SHP77 treated with DMSO at 0.1 percent for 48 hours (cell line): ENCODE results near the gene CHAC1.

ENCODE experiments used
- DNase-seq: peaks from one replicate; lab custom pipeline; 2025; lab: John Stamatoyannopoulos, UW

The CHAC1 gene, protein sequence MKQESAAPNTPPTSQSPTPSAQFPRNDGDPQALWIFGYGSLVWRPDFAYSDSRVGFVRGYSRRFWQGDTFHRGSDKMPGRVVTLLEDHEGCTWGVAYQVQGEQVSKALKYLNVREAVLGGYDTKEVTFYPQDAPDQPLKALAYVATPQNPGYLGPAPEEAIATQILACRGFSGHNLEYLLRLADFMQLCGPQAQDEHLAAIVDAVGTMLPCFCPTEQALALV

DNA sequence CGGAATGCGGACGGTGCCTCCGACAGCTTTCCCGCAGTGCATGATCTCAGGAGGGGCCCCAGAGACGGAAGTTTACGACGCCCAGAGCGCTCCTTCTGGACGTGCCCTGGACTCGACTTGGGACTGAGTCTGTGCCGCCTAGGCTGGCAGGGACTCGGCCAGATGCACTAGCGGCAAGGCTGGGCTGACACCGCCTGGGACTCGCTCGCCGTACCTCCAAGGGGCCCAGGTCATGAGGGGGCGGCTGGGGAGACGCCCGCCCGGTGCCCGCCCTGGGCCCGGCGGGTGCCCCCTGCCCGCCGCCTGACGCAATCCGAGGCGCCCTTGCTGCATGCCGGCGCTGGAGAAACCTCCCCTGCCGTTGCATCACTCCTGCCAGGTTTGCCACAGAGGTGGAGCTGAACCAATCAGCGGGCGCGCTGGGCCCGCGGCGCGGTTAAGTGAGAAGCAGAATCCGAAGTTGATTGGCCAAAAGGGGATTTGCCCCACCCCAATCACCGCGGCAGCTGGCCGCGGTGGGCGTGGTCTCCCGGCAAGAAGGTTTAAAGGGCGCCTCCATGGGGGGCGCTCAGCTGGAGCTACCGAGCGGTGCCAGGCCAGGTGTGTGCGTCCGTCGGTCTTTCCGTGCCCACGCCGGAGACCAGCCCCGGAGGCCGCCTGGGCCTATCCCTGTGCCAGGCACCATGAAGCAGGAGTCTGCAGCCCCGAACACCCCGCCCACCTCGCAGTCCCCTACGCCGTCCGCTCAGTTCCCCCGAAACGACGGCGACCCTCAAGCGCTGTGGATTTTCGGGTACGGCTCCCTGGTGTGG is at the start of gene CHAC1:
CHAC1 (plus strand) TSS at position 571 of the 812 bp plus-strand sequence; CDS start at position 684, 113 bp downstream.
- DNase-seq: peak; percentile 91

DNA sequence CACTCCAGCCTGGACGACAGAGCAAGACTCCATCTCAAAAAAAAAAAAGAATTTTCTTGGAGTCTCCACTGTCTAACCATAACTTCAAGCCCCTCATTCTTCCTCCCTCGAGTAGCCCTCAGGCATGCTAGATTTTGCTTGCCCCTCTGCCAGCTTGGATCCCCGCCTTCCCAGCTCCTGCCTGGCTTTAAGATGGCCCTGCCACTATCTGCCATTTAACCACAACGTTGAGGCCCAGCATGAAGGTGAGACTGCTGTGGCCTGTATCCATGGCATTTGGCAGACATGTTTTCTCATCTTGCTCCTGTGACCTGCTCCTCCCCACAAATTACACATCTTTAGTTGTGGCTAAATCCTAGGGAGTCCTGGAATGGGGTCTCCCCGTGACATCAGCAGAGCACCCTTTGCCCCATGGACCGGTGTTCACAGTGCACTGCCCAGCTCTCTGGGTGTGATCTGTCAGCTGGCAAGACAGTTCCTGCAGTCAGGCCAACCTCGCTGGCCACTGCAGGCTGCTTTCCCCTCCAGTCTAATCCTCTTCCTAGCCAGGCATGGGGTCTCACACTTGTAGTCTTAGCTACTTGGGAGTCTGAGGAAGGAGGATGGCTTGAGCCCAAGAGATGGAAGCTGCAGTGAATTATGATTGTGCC is 48.6 kb upstream of the CHAC1 start:
- no peak for DNase-seq

DNA sequence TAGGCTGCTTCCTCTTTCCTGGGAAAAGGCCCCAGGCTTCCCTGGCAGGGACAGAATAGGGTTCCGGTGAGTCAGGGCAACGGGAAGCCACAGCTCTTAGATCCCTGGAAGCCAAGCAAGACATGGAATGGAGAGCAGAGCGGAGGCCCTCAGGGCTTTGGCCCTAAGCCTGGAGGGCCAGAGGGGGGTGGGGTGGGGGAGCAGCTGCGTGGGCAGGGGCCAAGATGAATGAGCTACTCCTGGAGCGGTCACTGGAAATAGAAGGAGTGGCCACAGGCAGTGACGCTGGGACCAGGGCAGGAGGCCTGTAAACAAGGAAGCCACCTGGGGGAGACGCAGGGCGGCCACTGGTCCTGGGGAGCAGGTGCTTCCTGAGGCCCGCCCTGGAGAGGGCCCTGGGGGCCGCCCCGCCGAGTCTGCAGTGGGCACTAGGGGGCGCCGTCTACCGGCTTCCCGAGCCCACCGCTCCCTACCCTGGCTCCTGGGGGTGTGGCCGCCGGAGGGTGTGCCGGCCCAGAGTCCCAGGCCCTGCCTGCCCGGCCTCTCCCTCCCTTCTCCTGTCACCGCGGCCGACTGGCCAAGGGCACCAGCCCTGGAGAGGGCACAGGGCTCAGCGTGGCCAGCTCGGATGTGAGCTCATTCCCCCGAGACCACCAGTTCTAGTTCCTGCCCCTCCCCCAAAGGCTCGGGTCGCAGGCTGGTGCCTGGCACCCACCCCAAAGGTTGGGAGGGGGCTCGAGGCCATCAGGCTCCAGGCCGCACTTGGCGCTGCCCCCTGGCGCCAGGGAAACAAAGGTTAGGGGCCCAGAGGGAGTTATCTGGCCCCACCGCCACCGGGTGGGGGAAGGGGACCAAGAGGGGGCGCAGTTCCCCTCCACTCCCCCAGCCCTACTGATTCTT is 46.9 kb upstream of the CHAC1 start:
- DNase-seq: peak; percentile 92

DNA sequence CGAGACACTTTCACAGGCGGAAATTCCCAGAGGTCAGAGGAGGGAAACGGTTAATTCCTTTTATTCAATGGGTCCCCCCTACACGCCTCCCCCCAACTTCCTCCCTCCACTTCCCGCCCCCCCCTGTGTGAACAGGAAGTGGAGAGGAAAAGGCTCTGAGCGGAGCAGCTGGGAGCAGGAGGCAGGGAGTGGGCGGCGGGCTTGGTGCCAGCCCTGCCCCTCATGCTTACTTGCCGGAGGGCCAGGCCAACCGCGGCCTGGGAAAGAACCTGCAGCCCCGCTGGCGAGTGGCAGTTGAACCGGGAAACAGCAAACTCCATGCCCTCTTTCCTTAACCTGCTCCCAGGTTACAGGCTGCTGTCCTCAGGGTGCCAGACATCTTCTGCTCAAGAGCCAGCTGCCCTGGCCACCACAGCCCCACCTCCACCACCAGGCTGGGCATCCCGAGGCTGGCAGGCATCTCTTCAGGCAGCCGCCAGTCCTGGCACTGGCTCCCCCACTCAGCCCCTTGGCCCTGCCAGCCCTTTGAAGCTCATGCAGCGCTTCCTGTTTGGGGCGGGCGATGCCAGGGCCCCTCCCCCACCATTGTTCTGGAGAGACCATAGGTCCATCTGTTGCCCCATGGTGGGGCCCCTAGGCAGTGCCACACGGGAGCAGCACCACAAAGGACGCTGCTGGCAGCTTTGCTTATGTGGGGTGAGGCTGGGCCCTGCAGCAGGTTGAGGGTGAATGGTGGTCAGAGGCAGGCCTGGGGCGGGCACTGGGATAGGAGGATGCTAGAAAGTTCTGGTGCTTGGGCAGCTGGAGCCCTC is 46.1 kb upstream of the CHAC1 start:
- peak; percentile 35 for DNase-seq

DNA sequence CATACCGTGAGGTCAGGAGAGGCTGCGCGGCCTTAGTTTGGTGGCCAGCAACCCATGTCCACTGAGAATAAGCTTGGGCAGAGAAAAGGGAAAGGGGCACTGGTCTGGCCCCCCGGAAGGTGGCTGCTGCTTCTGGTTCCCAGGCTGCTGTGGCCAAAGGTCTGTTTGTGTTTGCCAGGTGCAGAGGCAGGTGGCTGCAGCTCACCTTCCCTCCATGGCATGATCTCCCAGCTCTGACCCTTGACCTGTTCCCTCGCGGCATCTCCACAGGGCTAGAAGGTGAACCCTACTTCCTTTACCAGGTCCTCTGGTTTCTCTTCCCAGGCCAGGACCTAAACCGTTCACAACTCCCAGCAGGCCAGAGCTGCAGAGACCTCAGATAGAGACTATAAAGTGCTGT is 45.2 kb upstream of the CHAC1 start:
- no peak for DNase-seq

DNA sequence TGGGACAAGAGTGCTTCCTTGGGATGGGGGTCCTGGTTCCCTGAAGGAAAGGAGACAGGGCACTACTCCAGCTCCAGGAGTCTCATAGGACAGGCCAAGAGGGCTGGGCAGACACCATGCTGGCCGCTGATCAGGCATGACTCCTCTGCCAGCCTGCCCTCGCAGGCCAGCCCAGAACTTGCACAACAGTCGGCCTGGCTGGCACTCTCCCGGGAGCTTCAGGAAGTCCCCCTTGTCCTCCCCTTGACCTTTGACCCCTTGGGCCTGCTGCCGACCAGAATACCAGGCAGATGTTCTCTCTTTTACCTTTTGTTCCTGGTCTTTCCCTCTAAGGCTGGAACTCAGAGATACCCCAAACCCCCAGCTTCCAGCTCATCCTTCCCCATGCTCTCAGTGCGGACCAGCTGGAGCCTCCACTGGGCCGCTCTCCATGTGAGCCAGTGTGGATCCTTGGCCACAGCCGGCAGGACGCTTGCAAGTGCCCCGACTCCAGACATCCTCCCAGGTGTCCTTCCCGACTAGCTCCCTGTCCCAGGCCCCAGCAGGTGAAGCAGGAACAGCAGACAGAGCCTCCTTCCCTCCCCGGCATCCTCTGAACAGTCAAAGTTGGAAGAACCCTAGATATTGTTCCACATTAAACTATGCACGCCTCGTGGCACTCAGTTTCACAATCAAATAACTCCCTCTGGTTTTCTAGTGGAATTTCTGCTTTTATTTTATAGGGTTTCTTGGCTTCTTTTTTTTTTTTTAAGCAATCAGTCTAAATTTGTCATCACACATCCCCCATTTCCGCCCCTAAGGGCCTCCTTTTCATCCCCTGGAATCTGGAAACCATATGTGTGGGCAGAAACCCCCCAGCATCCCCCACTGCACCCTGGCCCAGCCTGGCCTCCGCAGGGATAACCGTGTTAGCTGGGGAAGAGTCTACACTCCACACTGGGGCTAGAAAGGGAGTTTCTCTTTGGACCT is 43.3 kb upstream of the CHAC1 start:
- no peak for DNase-seq

DNA sequence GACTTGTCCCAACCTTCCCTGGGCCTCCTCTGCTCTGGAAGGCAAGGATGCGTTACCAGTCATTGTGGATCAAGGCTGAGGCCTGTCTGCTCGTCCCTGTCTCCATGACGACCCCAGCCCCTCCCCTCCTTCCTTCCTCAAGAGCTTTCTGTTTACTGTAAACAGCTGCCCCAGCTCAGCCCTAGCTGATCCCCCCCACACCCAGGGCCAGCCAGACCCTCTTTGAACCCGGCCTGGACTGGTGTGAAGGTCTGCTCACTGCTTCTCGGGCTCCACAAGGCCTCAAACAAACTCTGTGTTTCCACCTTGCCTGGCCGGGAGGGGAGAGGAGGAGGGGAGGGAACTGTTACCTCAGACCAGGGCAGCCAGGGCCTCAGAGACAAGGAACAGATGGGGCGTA is 42.1 kb upstream of the CHAC1 start:
- DNase-seq: no peak

DNA sequence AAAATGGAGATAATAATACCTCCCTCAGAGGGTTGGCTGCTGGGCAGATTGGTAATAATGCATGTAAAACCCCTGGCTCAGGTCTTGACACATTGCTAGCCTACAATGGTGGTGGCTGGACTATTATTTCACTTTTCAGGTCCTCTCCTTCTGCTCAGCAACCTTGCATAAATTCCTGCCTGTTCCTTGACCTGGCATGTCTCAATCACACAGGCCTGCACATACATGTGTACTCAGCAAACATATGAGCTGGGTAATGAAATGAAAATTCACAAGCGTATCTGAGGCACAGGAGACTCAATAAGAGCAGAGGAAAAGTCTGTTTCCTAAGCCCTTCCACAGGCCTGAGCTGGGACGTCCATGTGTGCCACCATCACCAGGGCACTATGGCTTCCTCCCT is 41.6 kb upstream of the CHAC1 start:
- DNase-seq: no peak

DNA sequence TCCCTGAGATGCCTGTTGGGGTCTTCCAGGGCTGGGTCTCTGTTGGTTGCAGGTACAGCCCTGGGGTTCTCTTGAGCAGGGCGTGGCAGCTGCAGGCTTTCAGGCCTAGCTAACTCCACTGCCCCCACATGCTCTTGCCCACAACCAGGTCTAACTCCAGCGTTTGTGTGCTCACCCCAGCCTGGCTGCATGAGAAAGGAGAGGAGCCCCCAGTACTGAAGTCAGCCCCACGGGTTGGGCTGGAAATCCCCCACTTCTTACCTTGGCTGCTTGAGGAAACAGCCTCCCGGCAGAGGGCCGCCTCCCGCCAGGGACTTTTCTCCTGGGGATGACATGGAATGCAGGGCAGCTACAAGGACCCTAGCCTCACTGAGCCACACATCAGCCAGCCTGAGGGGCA is 40.8 kb upstream of the CHAC1 start:
- no peak for DNase-seq

DNA sequence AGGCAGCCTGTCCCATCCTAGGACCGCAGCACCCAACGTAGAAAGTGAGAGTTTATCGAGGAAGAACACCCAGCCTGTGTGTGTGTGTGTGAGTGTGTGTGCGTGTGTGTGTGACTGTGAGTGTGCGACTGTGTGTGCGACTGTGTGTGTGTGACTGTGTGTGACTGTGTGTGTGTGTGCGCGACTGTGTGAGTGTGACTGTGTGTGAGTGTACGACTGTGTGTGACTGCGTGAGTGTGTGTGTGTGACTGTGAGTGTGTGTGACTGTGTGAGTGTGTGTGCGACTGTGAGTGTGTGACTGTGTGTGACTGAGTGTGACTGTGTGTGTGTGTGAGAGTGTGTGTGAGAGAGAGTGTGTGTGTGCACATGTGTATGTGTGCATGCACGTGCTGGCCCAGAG is 39.3 kb upstream of the CHAC1 start:
- no peak for DNase-seq

DNA sequence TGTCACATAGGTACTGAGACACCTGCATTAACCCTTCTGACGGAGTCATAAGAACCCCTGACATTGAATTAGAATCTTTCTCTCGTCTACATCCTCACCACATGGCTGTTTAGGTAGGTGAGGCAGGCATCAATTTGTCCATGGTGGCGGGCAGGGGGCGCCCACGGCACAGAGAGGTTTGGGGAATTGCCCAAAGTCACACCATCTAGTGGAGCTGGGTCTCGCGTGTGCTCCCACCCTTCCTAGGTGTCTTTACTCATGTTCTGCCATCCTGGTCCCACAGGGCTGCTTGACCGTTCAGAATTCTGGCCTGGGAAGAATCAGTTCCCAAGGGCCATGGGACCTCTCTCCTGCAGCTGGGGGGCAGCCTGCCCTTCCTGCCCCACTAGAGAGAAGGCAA is 38.8 kb upstream of the CHAC1 start:
- no peak for DNase-seq

DNA sequence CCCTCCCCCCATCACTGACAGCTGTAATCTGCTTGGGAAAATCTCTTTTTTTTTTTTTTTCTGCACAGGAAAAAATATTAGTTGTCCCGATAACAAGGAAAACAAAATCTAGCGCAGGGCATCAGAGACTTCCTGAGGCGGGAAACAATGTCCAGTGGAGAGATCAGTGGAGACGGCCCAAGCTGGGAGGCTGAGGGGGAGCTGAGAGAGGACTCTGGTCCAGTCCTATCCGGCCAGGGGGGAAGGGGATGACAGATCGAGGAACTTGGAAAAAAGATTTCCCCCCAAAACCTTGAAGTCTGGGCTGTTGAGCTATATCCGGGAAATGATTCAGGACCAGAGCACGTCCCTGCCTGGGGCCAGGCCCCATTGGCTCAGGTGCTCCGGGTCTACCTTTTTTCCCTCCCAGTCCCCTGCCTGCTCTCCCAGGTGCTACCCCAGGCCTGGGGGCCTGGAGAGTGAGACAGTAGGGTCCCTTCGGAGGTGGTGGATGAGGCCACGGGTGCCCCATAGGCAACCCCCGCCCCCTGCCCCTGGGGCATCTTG is 38.1 kb upstream of the CHAC1 start:
- no peak for DNase-seq

DNA sequence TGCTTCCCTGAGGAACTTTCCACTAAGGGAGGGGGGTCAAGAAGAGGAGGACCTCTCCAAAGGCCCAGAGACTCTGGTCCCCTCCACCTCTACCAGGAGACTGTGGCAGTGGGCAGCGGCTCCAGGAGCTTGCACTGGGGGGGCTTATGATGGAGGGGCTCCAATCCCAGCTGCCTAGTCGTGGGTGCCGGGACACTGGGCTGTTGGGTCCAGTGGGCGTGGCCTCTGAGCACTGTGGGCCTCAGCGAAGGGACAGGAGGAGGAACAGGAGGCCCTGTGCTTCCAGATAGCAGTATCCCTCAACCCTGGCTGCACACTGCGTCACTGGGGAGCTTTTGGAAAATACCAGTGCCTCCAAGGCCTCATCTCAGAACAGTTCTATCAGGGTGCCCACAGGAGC is 37.6 kb upstream of the CHAC1 start:
- no peak for DNase-seq

DNA sequence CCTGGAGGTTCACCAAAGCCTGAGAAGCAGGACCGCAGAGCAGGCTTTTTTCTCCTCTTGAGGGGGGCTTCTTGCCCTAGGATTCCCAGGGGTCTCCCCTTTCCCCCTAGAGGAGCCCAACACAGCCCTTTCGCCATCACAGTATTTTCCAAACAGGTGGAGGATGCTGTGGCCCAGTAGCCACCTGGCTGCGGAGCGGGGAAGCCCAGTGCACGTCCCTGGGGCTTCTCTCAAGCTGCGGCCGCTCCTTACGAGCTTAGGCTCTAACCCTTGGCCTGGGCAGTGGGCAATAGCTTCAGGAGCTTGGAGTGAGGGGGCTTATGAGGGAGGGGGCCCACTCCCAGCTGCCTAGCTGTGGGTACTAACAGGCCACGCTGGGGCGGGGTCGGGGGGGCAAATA is 35.7 kb upstream of the CHAC1 start:
- no peak for DNase-seq

DNA sequence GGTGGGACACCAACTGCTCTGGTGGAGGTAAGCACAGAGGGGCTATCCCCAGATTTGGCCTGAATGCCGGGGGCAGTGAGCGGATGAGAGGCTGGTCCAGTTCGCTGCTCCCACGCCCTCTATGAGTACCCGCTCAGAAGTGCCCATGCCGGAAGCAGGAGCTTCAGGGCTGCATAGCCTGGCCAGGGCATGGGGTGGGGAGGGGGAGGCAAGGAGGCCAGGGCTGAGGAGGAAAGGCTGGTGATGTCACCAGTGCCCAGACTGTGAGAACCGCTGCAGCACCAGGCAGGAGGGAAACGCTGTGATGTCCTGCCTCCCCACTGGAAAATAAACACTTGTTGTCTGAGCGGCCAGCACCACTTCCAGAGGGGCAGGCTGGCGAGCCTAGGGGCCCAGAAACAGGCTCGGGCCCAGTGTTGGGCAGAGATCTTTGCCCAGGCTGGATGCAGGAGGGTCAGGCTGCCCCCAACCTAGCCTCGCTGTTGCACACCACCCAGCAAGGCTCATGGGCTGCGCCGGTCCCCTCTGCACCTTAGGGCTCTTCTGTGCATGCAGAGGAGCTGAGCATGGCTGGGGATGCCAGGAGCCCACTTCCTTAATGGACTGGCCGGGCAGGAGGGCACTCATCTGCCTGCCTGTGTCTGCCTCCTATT is 35.0 kb upstream of the CHAC1 start:
- DNase-seq: no peak

DNA sequence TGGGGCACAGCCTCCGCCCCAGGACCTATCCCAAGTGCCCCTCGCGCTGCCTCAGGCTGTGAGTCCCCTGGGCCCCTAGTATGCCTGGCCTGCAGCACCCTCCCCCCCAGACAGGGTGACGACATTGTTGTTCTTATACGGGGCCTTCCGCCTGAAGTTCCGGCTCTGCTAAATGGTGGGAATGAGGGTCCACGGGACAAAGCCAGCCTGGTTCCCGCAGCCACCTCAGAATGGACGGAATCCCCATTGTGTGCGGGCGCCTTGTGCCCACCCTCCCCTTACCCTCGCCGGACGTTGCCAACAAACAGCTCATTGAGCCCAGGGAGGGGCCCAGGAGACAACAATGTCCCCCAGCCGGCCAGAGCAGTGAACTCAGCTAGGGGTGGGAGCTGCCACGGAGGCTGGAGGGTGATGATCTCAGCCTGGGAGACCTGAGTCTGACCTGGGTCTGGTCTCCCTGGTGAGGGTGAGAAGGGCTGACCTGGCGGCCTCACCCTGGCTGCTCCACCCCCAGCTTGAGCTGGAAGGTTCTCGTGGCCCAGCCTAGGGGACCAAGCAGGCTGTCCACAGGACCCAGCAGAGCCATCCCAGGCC is 34.4 kb upstream of the CHAC1 start:
- DNase-seq: no peak

DNA sequence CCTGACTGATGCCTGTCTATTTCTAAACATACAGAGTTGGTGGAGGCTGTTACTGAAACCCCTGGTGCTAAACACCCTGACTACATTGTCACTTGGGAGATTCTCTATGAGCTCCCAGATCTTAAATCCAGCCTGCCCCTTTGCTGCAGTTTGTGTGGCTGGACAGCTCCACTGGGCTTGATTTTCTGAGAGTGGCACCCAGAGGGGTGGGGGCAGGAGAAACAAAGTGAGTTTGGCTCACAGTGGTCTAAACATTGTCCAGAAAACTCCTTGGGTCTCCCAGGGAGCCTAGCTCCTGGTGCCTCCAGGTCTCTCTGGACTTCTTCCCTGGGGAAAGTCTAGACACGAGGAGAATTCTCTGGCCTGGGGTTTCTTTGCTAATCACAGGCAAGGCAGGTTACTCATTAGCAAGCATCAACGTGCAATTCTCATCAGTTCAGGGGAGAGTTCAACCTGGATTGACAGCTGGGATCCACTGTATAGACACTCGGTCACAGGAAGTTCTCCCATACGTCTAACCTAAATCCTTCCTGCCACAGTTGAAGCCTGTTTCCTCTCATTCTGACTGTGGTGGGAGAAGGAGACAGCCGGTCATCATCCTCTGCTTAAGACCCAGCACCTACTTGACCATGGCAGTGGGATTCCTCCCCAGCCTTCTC is 31.2 kb upstream of the CHAC1 start:
- DNase-seq: no peak

DNA sequence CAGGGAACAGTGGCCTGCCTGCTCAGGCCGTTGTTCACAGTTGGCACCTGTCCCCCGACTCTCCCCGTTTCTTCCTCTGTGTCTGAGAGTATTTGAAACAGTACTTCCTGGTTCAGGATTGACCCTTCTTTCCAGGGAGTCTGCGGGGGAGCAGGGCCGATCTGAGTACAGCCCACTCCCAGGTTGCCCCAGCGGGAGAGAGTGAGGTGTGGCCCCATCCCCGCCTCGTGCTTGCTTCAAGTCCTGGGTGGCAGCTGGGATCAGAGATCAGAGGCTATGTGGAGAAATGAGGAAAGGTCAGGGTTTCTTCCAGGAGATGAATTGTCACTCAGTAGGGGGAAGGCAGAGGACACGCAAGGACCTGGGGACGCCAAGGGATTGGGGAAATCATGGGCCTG is 30.7 kb upstream of the CHAC1 start:
- no peak for DNase-seq
